Mesothelial cell of epicardium (in vitro differentiated cells): ENCODE data around the gene KIF25. TPM values are rescaled to one million over a fixed set of nuclear protein-coding genes. Genes with fewer than 3 reads are reported as not detected.
A peak's percentile ranks its signal among the peaks of the same experiment; 100 is the strongest.

Source experiments
- DNase-seq, 2 experiments: peaks; one replicate each; pipeline ENCODE4 v3.0.0; 2021; ENCODE audit warnings: low spot score in 2 of 2; ENCODE audit not compliant: unreplicated experiment in 2 of 2
- H3K27ac Mint-ChIP-seq: 2 replicates; pipeline ENCODE4 v1.8.0; 2021; ENCODE audit warnings: mixed read lengths
- H3K27me3 Mint-ChIP-seq: 2 replicates; pipeline ENCODE4 v1.8.0; 2021; ENCODE audit warnings: low read depth, mixed read lengths
- H3K36me3 Mint-ChIP-seq: 2 replicates; pipeline ENCODE4 v1.8.0; 2021; ENCODE audit warnings: mixed read lengths
- H3K4me1 Mint-ChIP-seq: 2 replicates; pipeline ENCODE4 v1.8.0; 2021; ENCODE audit warnings: mixed read lengths
- H3K4me3 Mint-ChIP-seq: 2 replicates; pipeline ENCODE4 v1.8.0; 2021; ENCODE audit warnings: mild to moderate bottlenecking, moderate library complexity, mixed read lengths
- H3K9me3 Mint-ChIP-seq: 2 replicates; pipeline ENCODE4 v1.8.0; 2021; ENCODE audit warnings: mixed read lengths
- CTCF ChIP-seq: fragments of 200-600 bp; sonication (generic); IDR thresholded peaks from one replicate; pipeline ENCODE4 v1.5.0; 2021; ENCODE audit warnings: antibody characterized with exemption; ENCODE audit not compliant: unreplicated experiment
- total RNA-seq: library from RNA; stranded (reverse); gene quantifications from 3 replicates; pipeline ENCODE4 v1.2.1, GENCODE V29; 2021

The KIF25 gene
- total RNA-seq, 1 donor from 2014 or later: 1.6 TPM

DNA sequence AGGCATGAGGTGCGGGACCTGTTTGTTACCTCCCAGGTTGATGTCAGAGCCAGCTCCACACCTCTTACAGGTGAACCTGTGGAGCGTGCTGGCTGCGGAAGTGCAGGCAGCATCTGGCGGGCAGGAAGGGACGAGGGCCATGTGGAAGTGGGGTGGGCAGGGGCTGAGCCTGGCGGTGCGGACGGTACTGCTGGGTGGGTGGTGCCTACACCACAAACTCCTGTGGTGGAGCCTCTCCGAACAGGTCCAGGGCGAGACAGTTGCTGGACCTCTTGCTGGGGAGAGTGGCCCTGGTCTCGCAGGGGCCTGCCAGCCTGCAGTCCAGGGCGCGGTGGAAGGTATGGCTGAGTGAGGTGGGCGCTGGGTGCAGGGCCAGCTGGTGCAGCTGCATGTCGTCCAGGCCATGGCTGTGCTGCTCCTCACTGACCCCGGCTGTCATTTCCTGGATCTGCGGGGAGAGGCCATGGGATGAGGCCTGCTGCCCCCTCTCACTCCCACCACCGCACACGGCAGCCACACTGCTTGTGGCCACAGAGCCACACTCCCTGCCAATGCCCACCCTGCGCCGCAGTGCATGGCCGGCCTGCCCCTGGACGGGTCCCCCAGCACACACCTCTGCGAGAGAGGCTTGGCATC is 59.5 kb downstream of the KIF25 start:
- H3K36me3 Mint-ChIP-seq: no peaks in the 10 kb centered on the region
- TF ChIP-seq CTCF: no peak
- DNase-seq: no peak
- no peaks in the 10 kb centered on the region for H3K27me3 Mint-ChIP-seq
- no peak overlapping the region for H3K4me3 Mint-ChIP-seq
- H3K9me3 Mint-ChIP-seq: no peaks in the 10 kb centered on the region
- no peak overlapping the region for H3K27ac Mint-ChIP-seq
- H3K4me1 Mint-ChIP-seq: peaks cover 4% of the 10 kb centered on the region

- H3K36me3 Mint-ChIP-seq: no peaks in the 10 kb centered on the region
- no peaks in the 10 kb centered on the region for H3K9me3 Mint-ChIP-seq
- H3K27ac Mint-ChIP-seq: no peak overlapping the region
- H3K27me3 Mint-ChIP-seq: no peaks in the 10 kb centered on the region
- TF ChIP-seq CTCF: no peak
- no peak for DNase-seq
- no peak overlapping the region for H3K4me3 Mint-ChIP-seq
- peaks cover 4% of the 10 kb centered on the region for H3K4me1 Mint-ChIP-seq
Observed at GRCh38 chr6:168057836-168058235, 60.4 kb downstream of the KIF25 start.

DNA sequence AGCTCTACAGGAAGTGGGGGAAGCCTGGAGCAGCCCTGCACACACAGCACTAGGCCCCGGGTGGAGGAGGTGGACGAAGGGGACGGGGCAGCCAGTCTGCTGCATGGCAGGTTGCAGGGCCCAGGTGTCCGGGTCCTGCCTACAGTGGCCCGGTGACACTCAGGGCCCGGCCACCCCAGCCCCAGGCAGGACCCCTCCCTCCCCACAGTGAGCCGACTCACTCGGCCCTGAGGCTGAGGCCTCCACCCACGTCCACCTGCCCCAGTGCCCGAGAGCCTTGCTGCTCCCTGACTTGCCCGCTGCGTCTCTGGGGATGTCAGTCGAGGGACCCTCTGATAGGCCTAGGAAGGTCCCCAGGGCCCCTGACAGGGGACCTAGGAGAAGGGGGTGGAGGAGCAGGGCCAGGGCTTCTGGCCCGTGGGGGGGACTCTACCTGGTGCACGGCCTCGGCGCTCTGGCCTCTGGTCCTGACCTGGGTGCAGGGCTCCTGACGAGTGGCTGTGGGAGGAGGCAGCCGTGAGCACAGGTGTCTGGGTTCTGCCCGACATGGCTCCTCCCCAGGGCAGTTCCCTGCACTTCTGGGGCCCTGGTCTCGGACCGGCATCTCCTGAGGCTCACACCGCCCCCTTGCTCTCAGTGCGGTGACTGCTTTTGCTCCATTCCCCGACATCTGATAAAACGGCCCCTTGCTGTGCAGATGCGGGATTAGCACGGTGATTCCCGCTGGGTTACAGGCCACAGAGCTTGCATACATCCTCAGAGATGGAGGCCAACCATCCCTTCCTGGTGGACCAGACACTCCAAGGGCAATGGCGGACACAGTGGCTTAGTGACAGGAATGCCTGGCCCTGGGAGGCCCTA is 61.5 kb downstream of the KIF25 start:
- Mint-ChIP-seq H3K4me3 (no peak overlapping the region), H3K27me3 (no peaks in the 10 kb centered on the region), H3K9me3 (no peaks in the 10 kb centered on the region), H3K36me3 (no peaks in the 10 kb centered on the region), H3K27ac (no peak overlapping the region), H3K4me1 (peaks cover 4% of the 10 kb centered on the region)
- no peak for DNase-seq
- no peak for TF ChIP-seq CTCF

- no peaks in the 10 kb centered on the region for H3K27me3 Mint-ChIP-seq
- peak; percentile 31 for TF ChIP-seq CTCF
- no peak for DNase-seq
- H3K36me3 Mint-ChIP-seq: no peaks in the 10 kb centered on the region
- H3K4me3 Mint-ChIP-seq: no peak overlapping the region
- H3K4me1 Mint-ChIP-seq: no peaks in the 10 kb centered on the region
- no peaks in the 10 kb centered on the region for H3K9me3 Mint-ChIP-seq
- H3K27ac Mint-ChIP-seq: no peak overlapping the region
Observed at GRCh38 chr6:168060521-168060931, 63.1 kb downstream of the KIF25 start.

GRCh38 chr6:168061269-168062210 is 64.1 kb downstream of the KIF25 start:
- no peak for DNase-seq
- no peak for TF ChIP-seq CTCF
- Mint-ChIP-seq H3K36me3 (no peaks in the 10 kb centered on the region), H3K27ac (no peak overlapping the region), H3K4me3 (no peak overlapping the region), H3K9me3 (no peaks in the 10 kb centered on the region), H3K27me3 (no peaks in the 10 kb centered on the region), H3K4me1 (no peaks in the 10 kb centered on the region)
